ENCODE data around the gene RAPGEF2.

Gene RAPGEF2

DNA sequence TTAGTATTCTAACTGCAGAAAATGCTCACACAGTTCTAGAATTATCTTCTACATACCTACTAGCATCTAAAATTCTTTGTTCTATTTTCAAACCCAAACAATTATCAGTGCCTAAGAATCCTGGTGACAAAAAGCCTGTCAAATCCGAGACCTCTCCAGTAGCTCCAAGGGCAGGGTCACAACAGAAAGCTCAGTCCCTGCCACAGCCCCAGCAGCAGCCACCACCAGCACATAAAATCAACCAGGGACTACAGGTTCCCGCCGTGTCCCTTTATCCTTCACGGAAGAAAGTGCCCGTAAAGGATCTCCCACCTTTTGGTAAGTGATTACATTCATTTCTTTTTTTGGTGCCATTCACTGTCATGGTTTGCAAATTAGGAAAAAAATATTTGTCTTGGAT lies 243.8 kb downstream of the RAPGEF2 start:
- no peak for DNase-seq (ENCODE audit: low read depth)
- TF ChIP-seq, protein P1, sequence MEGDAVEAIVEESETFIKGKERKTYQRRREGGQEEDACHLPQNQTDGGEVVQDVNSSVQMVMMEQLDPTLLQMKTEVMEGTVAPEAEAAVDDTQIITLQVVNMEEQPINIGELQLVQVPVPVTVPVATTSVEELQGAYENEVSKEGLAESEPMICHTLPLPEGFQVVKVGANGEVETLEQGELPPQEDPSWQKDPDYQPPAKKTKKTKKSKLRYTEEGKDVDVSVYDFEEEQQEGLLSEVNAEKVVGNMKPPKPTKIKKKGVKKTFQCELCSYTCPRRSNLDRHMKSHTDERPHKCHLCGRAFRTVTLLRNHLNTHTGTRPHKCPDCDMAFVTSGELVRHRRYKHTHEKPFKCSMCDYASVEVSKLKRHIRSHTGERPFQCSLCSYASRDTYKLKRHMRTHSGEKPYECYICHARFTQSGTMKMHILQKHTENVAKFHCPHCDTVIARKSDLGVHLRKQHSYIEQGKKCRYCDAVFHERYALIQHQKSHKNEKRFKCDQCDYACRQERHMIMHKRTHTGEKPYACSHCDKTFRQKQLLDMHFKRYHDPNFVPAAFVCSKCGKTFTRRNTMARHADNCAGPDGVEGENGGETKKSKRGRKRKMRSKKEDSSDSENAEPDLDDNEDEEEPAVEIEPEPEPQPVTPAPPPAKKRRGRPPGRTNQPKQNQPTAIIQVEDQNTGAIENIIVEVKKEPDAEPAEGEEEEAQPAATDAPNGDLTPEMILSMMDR (conservative IDR thresholded peaks at IDR 0.05; ENCODE audit: low read depth, low read length), result no peak
- H3K4me3 ChIP-seq (ENCODE audit: low read length), result no peak overlapping the region

DNA sequence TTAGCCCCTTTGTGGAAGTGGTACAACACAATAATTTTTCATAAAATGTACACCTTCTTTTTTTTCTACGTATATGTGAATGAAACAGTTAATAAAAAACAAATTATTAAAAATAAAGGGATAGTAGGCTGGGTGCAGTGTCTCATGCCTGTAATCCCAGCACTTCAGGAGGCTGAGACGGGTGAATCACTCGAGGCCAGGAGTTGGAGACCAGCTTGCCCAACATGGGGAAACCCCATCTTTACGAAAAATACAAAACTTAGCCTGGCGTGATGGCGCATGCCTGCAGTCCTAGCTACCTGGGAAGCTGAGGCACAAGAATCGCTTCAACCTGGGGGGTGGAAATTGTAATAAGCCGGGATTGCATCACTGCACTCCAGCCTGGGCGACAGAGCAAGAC lies 244.9 kb downstream of the RAPGEF2 start:
- DNase-seq (ENCODE audit: low read depth), result no peak
- no peak overlapping the region for H3K4me3 ChIP-seq (ENCODE audit: low read length)
- TF ChIP-seq, protein P1 (conservative IDR thresholded peaks at IDR 0.05; ENCODE audit: low read depth, low read length), result no peak

DNA sequence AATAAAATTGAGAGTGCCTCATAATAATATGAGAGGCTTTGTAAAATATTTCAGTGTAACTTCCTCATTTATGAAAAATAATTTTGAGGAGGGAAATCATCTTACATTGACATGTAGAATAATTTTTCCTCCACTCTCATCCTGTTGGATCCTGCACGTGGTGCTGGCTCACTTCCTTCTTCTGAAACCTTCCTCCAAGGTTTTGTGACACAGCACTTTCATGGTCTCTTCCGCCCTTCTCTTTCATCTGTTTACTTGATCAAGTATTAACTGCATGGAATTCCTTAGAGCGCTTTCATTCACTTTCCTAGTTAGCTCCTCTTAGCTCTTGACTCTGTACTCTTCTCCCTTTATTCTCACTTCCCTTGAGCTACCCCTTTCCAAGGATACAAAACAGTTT lies 246.5 kb downstream of the RAPGEF2 start:
- no peak overlapping the region for H3K4me3 ChIP-seq (ENCODE audit: low read length)
- no peak for DNase-seq (ENCODE audit: low read depth)
- TF ChIP-seq, protein P1 (conservative IDR thresholded peaks at IDR 0.05; ENCODE audit: low read depth, low read length), result no peak

DNA sequence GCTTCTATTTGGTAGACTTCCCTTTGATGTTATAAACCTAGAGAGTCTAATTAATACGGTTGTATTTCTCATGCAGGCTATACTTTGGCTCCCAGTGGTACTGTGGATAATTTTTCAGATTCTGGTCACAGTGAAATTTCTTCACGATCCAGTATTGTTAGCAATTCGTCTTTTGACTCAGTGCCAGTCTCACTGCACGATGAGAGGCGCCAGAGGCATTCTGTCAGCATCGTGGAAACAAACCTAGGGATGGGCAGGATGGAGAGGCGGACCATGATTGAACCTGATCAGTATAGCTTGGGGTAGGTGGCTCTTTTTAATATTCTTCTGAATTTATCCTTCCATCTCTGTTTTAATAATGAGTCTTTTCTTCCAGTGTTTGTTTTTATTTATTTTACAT lies 249.7 kb downstream of the RAPGEF2 start:
- H3K4me3 ChIP-seq (ENCODE audit: low read length), result no peak overlapping the region
- DNase-seq (ENCODE audit: low read depth), result no peak
- TF ChIP-seq, protein P1 (conservative IDR thresholded peaks at IDR 0.05; ENCODE audit: low read depth, low read length), result no peak

DNA sequence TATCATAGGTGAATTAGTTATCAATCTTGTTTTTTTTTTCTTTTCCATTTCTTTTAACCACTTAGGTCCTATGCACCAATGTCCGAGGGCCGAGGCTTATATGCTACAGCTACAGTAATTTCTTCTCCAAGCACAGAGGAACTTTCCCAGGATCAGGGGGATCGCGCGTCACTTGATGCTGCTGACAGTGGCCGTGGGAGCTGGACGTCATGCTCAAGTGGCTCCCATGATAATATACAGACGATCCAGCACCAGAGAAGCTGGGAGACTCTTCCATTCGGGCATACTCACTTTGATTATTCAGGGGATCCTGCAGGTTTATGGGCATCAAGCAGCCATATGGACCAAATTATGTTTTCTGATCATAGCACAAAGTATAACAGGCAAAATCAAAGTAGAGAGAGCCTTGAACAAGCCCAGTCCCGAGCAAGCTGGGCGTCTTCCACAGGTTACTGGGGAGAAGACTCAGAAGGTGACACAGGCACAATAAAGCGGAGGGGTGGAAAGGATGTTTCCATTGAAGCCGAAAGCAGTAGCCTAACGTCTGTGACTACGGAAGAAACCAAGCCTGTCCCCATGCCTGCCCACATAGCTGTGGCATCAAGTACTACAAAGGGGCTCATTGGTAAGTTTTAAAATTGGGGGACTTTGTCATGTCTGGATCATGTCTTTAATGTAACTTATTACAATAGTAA lies 250.7 kb downstream of the RAPGEF2 start:
- no peak overlapping the region for H3K4me3 ChIP-seq (ENCODE audit: low read length)
- TF ChIP-seq, protein P1 (conservative IDR thresholded peaks at IDR 0.05; ENCODE audit: low read depth, low read length), result no peak
- DNase-seq (ENCODE audit: low read depth), result no peak

DNA sequence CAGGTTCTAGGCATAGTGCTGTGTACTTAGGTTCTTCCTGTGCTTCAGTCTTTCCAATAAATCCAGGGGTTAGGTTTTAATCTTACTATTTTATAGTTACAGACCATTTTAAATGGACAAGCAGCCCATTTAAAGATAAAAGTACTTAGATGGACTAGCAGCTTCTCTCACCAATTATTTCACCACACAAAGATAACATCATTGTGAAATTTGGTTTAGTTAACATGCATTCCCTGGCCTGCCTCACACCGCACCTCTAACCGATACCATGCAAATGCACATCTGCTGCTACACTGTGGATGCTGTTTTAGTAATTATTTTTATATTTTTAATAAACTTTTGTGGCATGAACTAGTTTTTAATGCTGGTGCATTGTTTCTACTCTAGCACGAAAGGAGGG lies 252.6 kb downstream of the RAPGEF2 start:
- DNase-seq (ENCODE audit: low read depth), result no peak
- no peak overlapping the region for H3K4me3 ChIP-seq (ENCODE audit: low read length)
- TF ChIP-seq, protein P1 (conservative IDR thresholded peaks at IDR 0.05; ENCODE audit: low read depth, low read length), result no peak

DNA sequence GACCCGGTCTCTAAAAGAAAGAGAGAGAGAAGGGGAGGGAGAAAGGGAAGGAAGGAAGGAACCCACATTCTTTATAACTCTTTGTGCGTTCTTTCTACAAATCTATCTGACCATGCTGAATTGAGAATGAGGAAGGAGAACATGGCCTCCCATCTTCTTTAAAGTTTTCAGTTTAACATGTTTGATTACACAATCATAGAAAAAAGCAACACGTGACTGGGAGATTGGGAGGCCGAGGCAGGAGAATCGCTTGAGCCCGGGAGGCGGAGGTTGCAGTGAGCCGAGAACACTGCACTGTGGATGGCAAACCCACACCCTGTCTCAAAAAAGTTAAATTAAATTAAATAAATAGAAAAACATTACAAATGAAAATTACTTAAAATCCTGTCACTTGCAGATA lies 254.5 kb downstream of the RAPGEF2 start:
- no peak for DNase-seq (ENCODE audit: low read depth)
- TF ChIP-seq, protein P1 (conservative IDR thresholded peaks at IDR 0.05; ENCODE audit: low read depth, low read length), result no peak
- no peak overlapping the region for H3K4me3 ChIP-seq (ENCODE audit: low read length)

Measured in retinal pigment epithelial cell (primary cell).